GM23338 (cell line): ENCODE results near the gene RCOR1.
A peak's percentile ranks its signal among the peaks of the same experiment; 100 is the strongest.

Experiments used
- CREB1 ChIP-seq: fragments of 250-450 bp; sonication (Bioruptor Pico); IDR thresholded peaks from 2 replicates; pipeline ENCODE4 v1.5.0; 2020; ENCODE audit warnings: low read depth, mild to moderate bottlenecking, moderate library complexity
- EZH2 ChIP-seq: fragments of 200-600 bp; sonication (generic); IDR thresholded peaks from one replicate; pipeline ENCODE4 v1.8.0; 2017; ENCODE audit warnings: antibody characterized with exemption, mild to moderate bottlenecking, low read depth; ENCODE audit not compliant: unreplicated experiment
- EZH2phosphoT487 ChIP-seq: fragments of 200-600 bp; sonication (generic); IDR thresholded peaks from one replicate; pipeline ENCODE4 v1.8.1; 2018; ENCODE audit warnings: antibody characterized with exemption; ENCODE audit not compliant: unreplicated experiment
- POLR2AphosphoS5 ChIP-seq: IDR thresholded peaks from 2 replicates; pipeline ENCODE4 v1.6.1; 2016; ENCODE audit warnings: antibody characterized with exemption, low read depth
- ZNF114 ChIP-seq: fragments of 250-450 bp; sonication (Bioruptor Pico); IDR thresholded peaks from 2 replicates; pipeline ENCODE4 v1.5.0; 2020; ENCODE audit warnings: mild to moderate bottlenecking, moderate library complexity
- TF ChIP-seq, protein P1 (sequence below), 2 experiments: fragments of 200-600 bp in 1 of 2; sonication (generic) in 1 of 2; conservative IDR thresholded peaks; 2 replicates each; pipeline versions ENCODE4 v1.5.1 to v1.6.1; 2016 to 2017; ENCODE audit warnings: antibody characterized with exemption in 2 of 2, low read depth in 2 of 2, mild to moderate bottlenecking in 2 of 2, moderate library complexity in 1 of 2

- TF ChIP-seq, protein P1, sequence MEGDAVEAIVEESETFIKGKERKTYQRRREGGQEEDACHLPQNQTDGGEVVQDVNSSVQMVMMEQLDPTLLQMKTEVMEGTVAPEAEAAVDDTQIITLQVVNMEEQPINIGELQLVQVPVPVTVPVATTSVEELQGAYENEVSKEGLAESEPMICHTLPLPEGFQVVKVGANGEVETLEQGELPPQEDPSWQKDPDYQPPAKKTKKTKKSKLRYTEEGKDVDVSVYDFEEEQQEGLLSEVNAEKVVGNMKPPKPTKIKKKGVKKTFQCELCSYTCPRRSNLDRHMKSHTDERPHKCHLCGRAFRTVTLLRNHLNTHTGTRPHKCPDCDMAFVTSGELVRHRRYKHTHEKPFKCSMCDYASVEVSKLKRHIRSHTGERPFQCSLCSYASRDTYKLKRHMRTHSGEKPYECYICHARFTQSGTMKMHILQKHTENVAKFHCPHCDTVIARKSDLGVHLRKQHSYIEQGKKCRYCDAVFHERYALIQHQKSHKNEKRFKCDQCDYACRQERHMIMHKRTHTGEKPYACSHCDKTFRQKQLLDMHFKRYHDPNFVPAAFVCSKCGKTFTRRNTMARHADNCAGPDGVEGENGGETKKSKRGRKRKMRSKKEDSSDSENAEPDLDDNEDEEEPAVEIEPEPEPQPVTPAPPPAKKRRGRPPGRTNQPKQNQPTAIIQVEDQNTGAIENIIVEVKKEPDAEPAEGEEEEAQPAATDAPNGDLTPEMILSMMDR (conservative IDR thresholded peaks at IDR 0.05; ENCODE audit: low read depth in 2 of 2) = peak in 1 of 2 experiments; percentile 23; a peak in 1 of 4 replicates
- TF ChIP-seq EZH2phosphoT487 (no peak), CREB1 (CRISPR knock-in tag) (no peak), POLR2AphosphoS5 (no peak), EZH2 (no peak), ZNF114 (CRISPR knock-in tag) (no peak)
Observed at GRCh38 chr14:102672410-102672960, 80.0 kb downstream of the RCOR1 start.
